ENCODE measurements around the gene FIG4.
"Not testable (repeated sequence)": the region's sequence is repeated elsewhere in the genome, so short reads cannot be mapped to it uniquely, and the experiment has no call there.

FIG4 gene

DNA sequence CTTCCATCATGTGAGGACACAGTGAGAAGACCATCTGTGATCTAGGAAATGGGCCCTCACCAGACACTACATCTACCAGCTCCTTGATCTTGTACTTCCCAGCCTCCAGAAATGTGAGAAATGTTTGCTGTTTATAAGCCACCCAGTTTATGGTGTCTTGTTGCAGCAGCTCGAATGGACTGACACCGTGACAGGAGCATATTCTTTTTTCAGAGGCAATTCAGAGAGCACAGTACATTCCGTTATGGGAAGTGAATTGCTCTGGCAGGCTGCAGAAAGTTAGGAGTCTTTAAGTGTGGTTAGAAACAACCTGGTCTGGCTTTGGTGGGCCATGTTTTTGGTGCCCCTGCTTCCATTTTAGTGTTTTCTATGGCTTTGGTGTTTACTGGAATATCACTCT is 75.1 kb downstream of the FIG4 start:
- no peak overlapping the region for H3K4me3 ChIP-seq (ENCODE audit: control insufficient read depth, low read depth, low read length)
- DNase-seq (ENCODE audit: low read depth), result no peak
- TF ChIP-seq, protein P1, sequence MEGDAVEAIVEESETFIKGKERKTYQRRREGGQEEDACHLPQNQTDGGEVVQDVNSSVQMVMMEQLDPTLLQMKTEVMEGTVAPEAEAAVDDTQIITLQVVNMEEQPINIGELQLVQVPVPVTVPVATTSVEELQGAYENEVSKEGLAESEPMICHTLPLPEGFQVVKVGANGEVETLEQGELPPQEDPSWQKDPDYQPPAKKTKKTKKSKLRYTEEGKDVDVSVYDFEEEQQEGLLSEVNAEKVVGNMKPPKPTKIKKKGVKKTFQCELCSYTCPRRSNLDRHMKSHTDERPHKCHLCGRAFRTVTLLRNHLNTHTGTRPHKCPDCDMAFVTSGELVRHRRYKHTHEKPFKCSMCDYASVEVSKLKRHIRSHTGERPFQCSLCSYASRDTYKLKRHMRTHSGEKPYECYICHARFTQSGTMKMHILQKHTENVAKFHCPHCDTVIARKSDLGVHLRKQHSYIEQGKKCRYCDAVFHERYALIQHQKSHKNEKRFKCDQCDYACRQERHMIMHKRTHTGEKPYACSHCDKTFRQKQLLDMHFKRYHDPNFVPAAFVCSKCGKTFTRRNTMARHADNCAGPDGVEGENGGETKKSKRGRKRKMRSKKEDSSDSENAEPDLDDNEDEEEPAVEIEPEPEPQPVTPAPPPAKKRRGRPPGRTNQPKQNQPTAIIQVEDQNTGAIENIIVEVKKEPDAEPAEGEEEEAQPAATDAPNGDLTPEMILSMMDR (IDR thresholded peaks at IDR 0.05; ENCODE audit: control insufficient read depth, insufficient read depth, low read depth, low read length, missing control alignments), result no peak

GRCh38 chr6:109767961-109768360 is 76.9 kb downstream of the FIG4 start:
- no peak for DNase-seq (ENCODE audit: low read depth)
- TF ChIP-seq, protein P1 (IDR thresholded peaks at IDR 0.05; ENCODE audit: control insufficient read depth, insufficient read depth, low read depth, low read length, missing control alignments), result no peak
- no peak overlapping the region for H3K4me3 ChIP-seq (ENCODE audit: control insufficient read depth, low read depth, low read length)

DNA sequence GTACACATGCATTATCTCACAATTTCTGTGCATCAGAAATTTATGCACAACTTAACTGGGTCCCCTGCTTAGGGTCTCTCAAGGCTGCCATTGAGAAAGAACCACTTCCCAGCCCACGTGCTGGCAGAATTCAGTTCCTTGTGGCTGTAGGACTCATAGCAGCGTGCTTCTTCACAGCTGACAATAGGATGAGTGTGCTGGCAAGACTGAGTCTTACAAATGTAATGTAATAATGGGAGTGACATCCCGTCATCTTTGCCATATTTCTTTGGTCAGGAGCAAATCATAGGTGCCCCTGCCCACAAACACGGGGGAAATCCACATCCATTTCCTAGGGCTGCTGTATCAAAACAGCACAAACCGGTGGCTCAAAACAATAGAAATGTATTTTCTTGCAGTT is 77.4 kb downstream of the FIG4 start:
- H3K4me3 ChIP-seq (ENCODE audit: control insufficient read depth, low read depth, low read length), result no peak overlapping the region
- TF ChIP-seq, protein P1 (IDR thresholded peaks at IDR 0.05; ENCODE audit: control insufficient read depth, insufficient read depth, low read depth, low read length, missing control alignments), result no peak
- no peak for DNase-seq (ENCODE audit: low read depth)

DNA sequence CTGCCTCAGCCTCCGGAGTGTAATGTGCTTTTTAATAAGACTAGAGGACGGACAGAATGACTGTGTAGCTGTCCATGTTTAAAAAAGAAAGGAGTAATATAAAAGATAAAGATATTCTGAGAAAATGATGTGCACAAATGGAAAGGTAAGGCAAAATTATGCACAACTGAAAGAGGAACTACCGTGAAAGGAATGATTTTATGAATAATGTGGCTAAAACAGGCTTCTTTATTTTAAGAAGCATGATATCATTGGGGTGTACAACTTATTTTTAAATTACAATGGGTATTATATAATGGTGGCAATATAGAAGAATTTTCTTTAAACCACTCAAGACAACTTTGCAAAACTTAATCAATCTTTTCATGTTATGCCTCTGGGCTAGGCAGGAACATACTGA is 78.1 kb downstream of the FIG4 start:
- H3K4me3 ChIP-seq (ENCODE audit: control insufficient read depth, low read depth, low read length), result no peak overlapping the region
- TF ChIP-seq, protein P1 (IDR thresholded peaks at IDR 0.05; ENCODE audit: control insufficient read depth, insufficient read depth, low read depth, low read length, missing control alignments), result no peak
- no peak for DNase-seq (ENCODE audit: low read depth)

GRCh38 chr6:109770047-109770446 is 79.0 kb downstream of the FIG4 start:
- H3K4me3 ChIP-seq (ENCODE audit: control insufficient read depth, low read depth, low read length), result no peak overlapping the region
- TF ChIP-seq, protein P1 (IDR thresholded peaks at IDR 0.05; ENCODE audit: control insufficient read depth, insufficient read depth, low read depth, low read length, missing control alignments), result no peak
- no peak for DNase-seq (ENCODE audit: low read depth)

GRCh38 chr6:109770779-109771178 is 79.7 kb downstream of the FIG4 start:
- no peak overlapping the region for H3K4me3 ChIP-seq (ENCODE audit: control insufficient read depth, low read depth, low read length)
- no peak for DNase-seq (ENCODE audit: low read depth)

GRCh38 chr6:109771939-109772755 is 81.1 kb downstream of the FIG4 start:
- not testable (repeated sequence) for DNase-seq (ENCODE audit: low read depth); H3K4me3 ChIP-seq (ENCODE audit: control insufficient read depth, low read depth, low read length)

More at GRCh38 chr6:109770779-109771178, 79.7 kb downstream of the FIG4 start:
- TF ChIP-seq, protein P1 (IDR thresholded peaks at IDR 0.05; ENCODE audit: control insufficient read depth, insufficient read depth, low read depth, low read length, missing control alignments), result no peak
